ENCODE measurements around the gene MME. TPM values are rescaled to one million over a fixed set of nuclear protein-coding genes. Genes with fewer than 3 reads are reported as not detected.

Gene MME
- 208 and 273 TPM in 2 replicates for polyA plus RNA-seq (2011; rRNA removed)
- polyA minus RNA-seq (2011; rRNA and poly(A)+ RNA removed): 146 and 221 TPM in 2 replicates

GRCh38 chr3:155079746-155080487 lies at the start of gene MME:
Gene MME, plus strand, starts transcription at chr3:155080319. Its CDS starts 3,849 bp downstream, at chr3:155084168.
- Histone ChIP-seq H3K4me3 (ENCODE audit: low read depth, low read length) (peak within 1 kb of the TSS; percentile 96), H3K36me3 (ENCODE audit: control insufficient read depth, insufficient read depth, low read length) (no peaks in the 10 kb centered on the region), H3K27me3 (ENCODE audit: control insufficient read depth, insufficient read depth, low read length) (no peaks in the 10 kb centered on the region)
- CTCF ChIA-PET: interaction anchor here (1.0 to 4.0 kb wide), 7 partner anchors 9 to 243 kb away, joined by 3 to 15 read pairs (median 5); no protein-coding TSS in a partner anchor
- DNase-seq (ENCODE audit: low read depth): no peak
- no peak for TF ChIP-seq CTCF (IDR thresholded peaks at IDR 0.05; ENCODE audit: insufficient read depth, low read depth, low read length)
- POLR2A ChIA-PET: interaction anchor here (0.6 to 1.6 kb wide), 8 partner anchors 9 to 193 kb away, joined by 3 to 18 read pairs (median 4); no protein-coding TSS in a partner anchor

GRCh38 chr3:155031186-155031585 lies 48.9 kb upstream of the MME start:
- DNase-seq (ENCODE audit: low read depth): peak; percentile 31
- ChIA-PET CTCF (no interaction called here), POLR2A (interaction anchor here (0.6 kb wide), 1 partner anchor 47 kb away, joined by 3 read pairs; no protein-coding TSS in a partner anchor)
- Histone ChIP-seq H3K36me3 (ENCODE audit: control insufficient read depth, insufficient read depth, low read length) (no peaks in the 10 kb centered on the region), H3K27me3 (ENCODE audit: control insufficient read depth, insufficient read depth, low read length) (no peaks in the 10 kb centered on the region), H3K4me3 (ENCODE audit: low read depth, low read length) (no peak overlapping the region)
- no peak for TF ChIP-seq CTCF (IDR thresholded peaks at IDR 0.05; ENCODE audit: insufficient read depth, low read depth, low read length)

- Histone ChIP-seq H3K4me3 (ENCODE audit: low read depth, low read length) (no peak overlapping the region), H3K36me3 (ENCODE audit: control insufficient read depth, insufficient read depth, low read length) (no peaks in the 10 kb centered on the region), H3K27me3 (ENCODE audit: control insufficient read depth, insufficient read depth, low read length) (no peaks in the 10 kb centered on the region)
- CTCF ChIA-PET: interaction anchor here (0.7 kb wide), 1 partner anchor 48 kb away, joined by 3 read pairs; no protein-coding TSS in a partner anchor
- DNase-seq (ENCODE audit: low read depth): peak; percentile 41
- no peak for TF ChIP-seq CTCF (IDR thresholded peaks at IDR 0.05; ENCODE audit: insufficient read depth, low read depth, low read length)
- POLR2A ChIA-PET: interaction anchor here (0.8 to 1.0 kb wide), 2 partner anchors 47 to 61 kb away, joined by 3 to 12 read pairs; no protein-coding TSS in a partner anchor
Measured at GRCh38 chr3:155032918-155033317, 47.2 kb upstream of the MME start.

GRCh38 chr3:155034786-155035185 lies 45.3 kb upstream of the MME start:
- no peaks in the 10 kb centered on the region for H3K27me3 ChIP-seq (ENCODE audit: control insufficient read depth, insufficient read depth, low read length)
- ChIA-PET CTCF (no interaction called here), POLR2A (no interaction called here)
- H3K36me3 ChIP-seq (ENCODE audit: control insufficient read depth, insufficient read depth, low read length): no peaks in the 10 kb centered on the region
- no peak overlapping the region for H3K4me3 ChIP-seq (ENCODE audit: low read depth, low read length)
- DNase-seq (ENCODE audit: low read depth): no peak
- no peak for TF ChIP-seq CTCF (IDR thresholded peaks at IDR 0.05; ENCODE audit: insufficient read depth, low read depth, low read length)

- H3K4me3 ChIP-seq (ENCODE audit: low read depth, low read length): no peak overlapping the region
- ChIA-PET POLR2A (no interaction called here), CTCF (no interaction called here)
Measured at GRCh38 chr3:155035553-155035952, 44.6 kb upstream of the MME start.

More at GRCh38 chr3:155035553-155035952, 44.6 kb upstream of the MME start:
- no peak for TF ChIP-seq CTCF (IDR thresholded peaks at IDR 0.05; ENCODE audit: insufficient read depth, low read depth, low read length)
- Histone ChIP-seq H3K27me3 (ENCODE audit: control insufficient read depth, insufficient read depth, low read length) (no peaks in the 10 kb centered on the region), H3K36me3 (ENCODE audit: control insufficient read depth, insufficient read depth, low read length) (no peaks in the 10 kb centered on the region)
- DNase-seq (ENCODE audit: low read depth): no peak

Data from BJ (cell line).